HFFc6 (cell line): ENCODE measurements around the gene DNM1L. TPM values are rescaled to one million over a fixed set of nuclear protein-coding genes. Genes with fewer than 3 reads are reported as not detected.
A peak's percentile ranks its signal among the peaks of the same experiment; 100 is the strongest.

Source experiments
- DNase-seq: peaks from one replicate; pipeline ENCODE4 v3.0.0-alpha.2; 2018
- H3K27ac Mint-ChIP-seq: 2 replicates; pipeline ENCODE4 v1.8.0; 2020; ENCODE audit warnings: mild to moderate bottlenecking, mixed read lengths
- H3K27me3 Mint-ChIP-seq: 2 replicates; pipeline ENCODE4 v1.8.0; 2021; ENCODE audit warnings: mild to moderate bottlenecking, moderate library complexity, mixed read lengths; ENCODE audit not compliant: insufficient read depth
- H3K36me3 Mint-ChIP-seq: 2 replicates; pipeline ENCODE4 v1.8.0; 2021; ENCODE audit warnings: low read depth, mixed read lengths
- H3K4me1 Mint-ChIP-seq: 2 replicates; pipeline ENCODE4 v1.8.0; 2020; ENCODE audit warnings: low read depth, mixed read lengths
- H3K4me3 Mint-ChIP-seq: 2 replicates; pipeline ENCODE4 v1.8.0; 2020; ENCODE audit warnings: mild to moderate bottlenecking, moderate library complexity, mixed read lengths
- H3K9me3 Mint-ChIP-seq: 2 replicates; pipeline ENCODE4 v1.8.0; 2020; ENCODE audit warnings: mild to moderate bottlenecking, mixed read lengths
- CTCF ChIP-seq: fragments of 200-600 bp; sonication (generic); IDR thresholded peaks from 2 replicates; pipeline ENCODE4 v1.5.0; 2021; ENCODE audit warnings: antibody characterized with exemption, mild to moderate bottlenecking
- total RNA-seq, 6 experiments: library from RNA; stranded (reverse); fragmentation: NEBNext Ultra II Directional; extraction: Animal tissue kit (Norgen Biotek cat#: 25700); gene quantifications; 2 replicates in 1 of 6; 3 replicates in 5 of 6; pipeline ENCODE4 v1.2.3, GENCODE V29; 2021

The DNM1L gene
- total RNA-seq, 6 experiments from 2014 or later: 53.3 to 62.2 (median 61.6) TPM

DNA sequence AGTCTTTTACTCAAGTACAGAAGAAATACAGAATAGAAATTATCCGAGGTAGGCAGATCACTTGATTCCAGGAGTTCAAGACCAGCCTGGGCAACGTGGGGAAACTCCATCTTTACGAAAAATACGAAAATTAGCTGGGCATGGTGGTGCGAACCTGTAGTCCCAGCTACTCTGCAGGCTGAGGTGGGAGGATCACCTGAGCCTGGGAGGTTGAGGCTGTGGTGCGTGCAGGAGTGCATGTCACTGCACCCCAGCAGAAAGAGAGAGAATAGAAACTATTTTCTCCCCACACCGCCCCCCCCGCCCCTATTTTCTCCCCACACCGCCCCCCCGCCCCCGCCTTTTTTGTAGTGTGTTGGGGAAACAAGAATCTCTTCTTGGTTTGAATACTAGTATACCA, 2.2 kb downstream of the DNM1L start:
- H3K4me3 Mint-ChIP-seq: peak overlapping the region; percentile 96
- peaks cover 37% of the 10 kb centered on the region for H3K4me1 Mint-ChIP-seq
- peaks cover 6% of the 10 kb centered on the region; the same call in 1 of the 2 replicates for H3K9me3 Mint-ChIP-seq
- H3K36me3 Mint-ChIP-seq: peaks cover 2% of the 10 kb centered on the region; the same call in 1 of the 2 replicates
- no peak for DNase-seq
- TF ChIP-seq CTCF: no peak
- peak overlapping the region; percentile 89 for H3K27ac Mint-ChIP-seq
- no peaks in the 10 kb centered on the region; the same call in 1 of the 2 replicates for H3K27me3 Mint-ChIP-seq

GRCh38 chr12:32686340-32686739, 7.2 kb downstream of the DNM1L start:
- peaks cover 17% of the 10 kb centered on the region for H3K4me1 Mint-ChIP-seq
- no peak for DNase-seq
- peaks cover 9% of the 10 kb centered on the region; the same call in 1 of the 2 replicates for H3K36me3 Mint-ChIP-seq
- TF ChIP-seq CTCF: no peak
- H3K27me3 Mint-ChIP-seq: no peaks in the 10 kb centered on the region; the same call in 1 of the 2 replicates
- no peak overlapping the region for H3K27ac Mint-ChIP-seq
- H3K9me3 Mint-ChIP-seq: no peaks in the 10 kb centered on the region
- no peak overlapping the region for H3K4me3 Mint-ChIP-seq

DNA sequence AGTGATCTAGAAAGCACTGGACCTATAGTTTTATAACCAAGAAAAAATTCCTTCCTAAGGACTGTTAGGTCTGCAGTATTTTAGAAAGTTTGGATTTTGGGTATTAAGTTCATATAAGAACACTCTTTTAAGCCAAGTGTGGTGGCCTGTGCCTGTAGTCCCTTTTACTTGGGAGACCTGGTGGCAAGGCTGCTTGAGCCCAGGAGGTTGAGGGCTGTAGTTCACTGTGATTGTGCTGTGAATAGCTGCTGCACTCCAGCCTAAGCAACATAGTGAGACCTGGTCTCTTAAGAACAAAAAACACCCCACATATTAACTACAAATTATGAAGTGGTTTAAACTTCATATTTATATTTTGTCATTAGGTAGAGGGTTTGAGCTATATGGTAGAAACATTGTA, 9.7 kb downstream of the DNM1L start:
- H3K36me3 Mint-ChIP-seq: peaks cover 9% of the 10 kb centered on the region; the same call in 1 of the 2 replicates

DNA sequence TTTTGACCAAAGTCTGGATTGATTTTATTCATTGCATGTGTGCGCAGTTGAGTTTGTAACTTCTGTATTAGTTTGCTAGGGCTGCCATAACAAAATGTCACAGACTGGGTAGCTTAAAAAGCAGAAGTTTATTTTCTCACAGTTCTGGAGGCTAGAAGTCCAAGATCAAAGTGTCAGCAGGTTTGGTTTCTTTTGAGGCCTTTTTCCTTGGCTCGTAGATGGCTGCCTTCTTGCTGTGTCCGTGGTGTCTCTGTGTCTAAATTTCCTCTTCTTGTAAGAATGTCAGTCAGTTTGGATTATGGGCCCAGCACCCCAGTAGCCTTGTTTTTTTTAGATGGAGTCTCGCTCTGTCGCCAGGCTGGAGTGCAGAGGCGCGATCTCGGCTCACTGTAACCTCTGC, 11.8 kb downstream of the DNM1L start:
- Mint-ChIP-seq H3K4me1 (peaks cover 19% of the 10 kb centered on the region), H3K36me3 (peaks cover 26% of the 10 kb centered on the region), H3K27me3 (no peaks in the 10 kb centered on the region), H3K9me3 (peaks cover 4% of the 10 kb centered on the region; the same call in 1 of the 2 replicates), H3K27ac (no peak overlapping the region), H3K4me3 (no peak overlapping the region)
- no peak for DNase-seq
- no peak for TF ChIP-seq CTCF

More for the DNA sequence above, 9.7 kb downstream of the DNM1L start:
- H3K4me1 Mint-ChIP-seq: peaks cover 19% of the 10 kb centered on the region
- H3K27me3 Mint-ChIP-seq: no peaks in the 10 kb centered on the region; the same call in 1 of the 2 replicates
- no peak for DNase-seq
- H3K9me3 Mint-ChIP-seq: no peaks in the 10 kb centered on the region
- H3K4me3 Mint-ChIP-seq: no peak overlapping the region
- H3K27ac Mint-ChIP-seq: no peak overlapping the region
- no peak for TF ChIP-seq CTCF

GRCh38 chr12:32692358-32692757, 13.3 kb downstream of the DNM1L start:
- Mint-ChIP-seq H3K4me3 (no peak overlapping the region), H3K27ac (no peak overlapping the region), H3K27me3 (no peaks in the 10 kb centered on the region), H3K36me3 (peaks cover 24% of the 10 kb centered on the region), H3K9me3 (peaks cover 4% of the 10 kb centered on the region; the same call in 1 of the 2 replicates), H3K4me1 (peaks cover 24% of the 10 kb centered on the region)
- no peak for DNase-seq
- no peak for TF ChIP-seq CTCF

DNA sequence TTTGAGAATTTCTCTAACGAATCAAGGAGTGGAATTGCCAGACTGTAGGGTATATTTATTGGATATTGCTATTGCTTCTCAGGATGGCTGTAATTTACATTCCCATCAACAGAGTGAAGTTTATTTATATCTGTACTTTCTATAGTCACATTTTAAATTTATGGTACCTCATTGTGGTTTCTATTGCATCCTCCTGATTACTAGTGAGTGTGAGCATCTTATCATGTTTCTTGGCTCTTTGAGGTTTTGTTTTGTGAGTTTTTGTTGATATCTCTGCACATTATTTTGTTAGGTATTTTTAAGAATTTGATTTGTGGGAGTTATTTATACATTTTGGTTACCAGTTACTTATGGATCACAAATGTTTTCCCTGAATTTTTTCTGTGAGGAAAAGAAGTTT, 13.9 kb downstream of the DNM1L start:
- peaks cover 24% of the 10 kb centered on the region for H3K36me3 Mint-ChIP-seq
- peaks cover 4% of the 10 kb centered on the region; the same call in 1 of the 2 replicates for H3K9me3 Mint-ChIP-seq
- H3K4me1 Mint-ChIP-seq: peaks cover 28% of the 10 kb centered on the region
- no peak for TF ChIP-seq CTCF
- no peaks in the 10 kb centered on the region for H3K27me3 Mint-ChIP-seq
- no peak overlapping the region for H3K4me3 Mint-ChIP-seq
- no peak for DNase-seq
- no peak overlapping the region for H3K27ac Mint-ChIP-seq
